Endometrial microvascular endothelial cells (primary cell): ENCODE results near the gene LPO. TPM values are rescaled to one million over a fixed set of nuclear protein-coding genes. Genes with fewer than 3 reads are reported as not detected.

Source experiments
- in situ Hi-C: cut with HindIII; loops from 2 replicates; pipeline ENCODE4 v1.10.0; 2017; ENCODE audit warnings: low sequenced_read_pairs, low pct_unique_long_range_greater_than_20kb; ENCODE audit errors: inconsistent ontology term
- total RNA-seq: library from RNA; depleted of rRNA; stranded (reverse); fragments of >200 nt; gene quantifications from one replicate; pipeline ENCODE4 v1.2.3, GENCODE V29; 2015; ENCODE audit errors: inconsistent ontology term

LPO gene
- total RNA-seq, 1 donor from 2014 or later, result not detected

DNA sequence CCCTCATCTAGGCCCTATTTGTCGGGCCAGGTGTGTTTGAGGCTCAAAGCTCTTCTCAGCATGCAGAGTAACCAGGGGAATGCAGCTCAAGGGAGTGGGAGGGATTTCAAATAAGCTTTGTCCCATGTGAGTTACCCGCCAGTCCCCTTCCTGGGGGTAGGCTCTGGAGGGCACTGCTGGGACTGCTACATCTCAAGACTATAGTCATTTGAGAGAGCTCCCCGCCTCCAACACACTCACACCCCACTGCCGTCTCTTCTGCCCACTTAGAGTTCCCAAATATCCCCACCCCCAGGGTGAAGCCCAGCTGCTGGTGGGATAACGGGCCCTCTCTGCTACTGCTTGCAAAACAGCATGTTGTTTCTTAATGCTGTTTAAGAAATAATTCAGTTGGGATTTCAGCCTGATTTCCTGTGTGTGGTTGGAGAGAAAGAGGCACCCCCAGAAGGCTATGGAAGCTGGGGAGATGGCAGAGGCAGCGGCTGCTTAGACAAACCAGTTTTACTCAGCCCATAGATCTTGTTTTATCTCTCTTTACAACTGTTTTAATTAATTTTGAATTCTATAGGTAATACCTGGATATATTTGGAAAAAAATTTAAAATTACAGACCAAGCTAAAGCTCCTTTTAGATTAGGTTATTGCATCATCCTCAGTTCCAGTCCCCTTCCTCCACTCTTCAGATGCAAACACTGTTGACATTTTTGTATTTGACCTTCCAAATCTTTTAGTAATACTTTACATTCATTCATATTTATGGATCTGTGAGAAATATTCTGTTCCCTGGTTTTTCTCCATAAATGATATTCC, 46.4 kb downstream of the LPO start:
- in situ Hi-C loops, result no loop called here

DNA sequence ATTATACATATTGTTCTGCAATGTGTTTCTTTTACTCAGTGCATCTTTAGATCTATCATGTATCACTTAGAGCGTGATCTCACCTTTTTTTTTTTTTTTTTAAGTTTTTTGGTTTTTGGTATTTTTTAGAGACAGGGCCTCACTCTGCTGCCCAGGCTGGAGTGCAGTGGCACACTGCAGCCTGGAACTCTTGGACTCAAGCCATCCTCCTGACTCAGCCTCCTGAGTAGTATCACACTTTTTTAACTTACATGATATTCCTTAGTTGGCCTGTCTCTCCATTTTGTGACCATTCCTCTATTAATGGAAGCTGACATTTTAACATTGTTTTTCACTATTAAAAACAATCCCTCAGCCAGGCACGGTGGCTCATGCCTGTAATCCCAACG, 47.0 kb downstream of the LPO start:
- in situ Hi-C loops, result no loop called here

GRCh38 chr17:58289869-58290268, 51.5 kb downstream of the LPO start:
- in situ Hi-C loops, result no loop called here

- in situ Hi-C loops, result no loop called here
These were observed 52.9 kb downstream of the LPO start for GRCh38 chr17:58291246-58291645.

GRCh38 chr17:58294034-58294433, 55.6 kb downstream of the LPO start:
- in situ Hi-C loops, result no loop called here

DNA sequence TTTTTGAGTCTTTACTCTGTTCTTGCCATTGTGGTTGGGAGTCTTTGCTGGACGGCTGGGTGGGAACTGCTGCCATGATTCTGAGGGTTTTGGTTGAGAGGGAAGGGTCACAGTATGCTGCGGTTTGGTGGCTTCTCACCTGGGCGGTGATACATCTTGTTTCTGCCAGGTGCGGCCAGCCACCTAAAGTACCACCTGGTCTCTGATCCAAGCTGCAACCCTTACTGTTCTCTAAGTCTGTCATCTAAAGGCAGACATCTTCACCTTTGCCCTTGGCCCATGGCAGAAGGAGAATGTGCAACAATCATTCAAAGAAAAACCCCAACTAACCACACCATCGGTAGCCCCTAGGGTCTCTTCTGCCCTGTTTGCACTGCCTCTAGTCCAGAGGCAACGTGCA, 62.0 kb downstream of the LPO start:
- in situ Hi-C loops, result no loop called here

- in situ Hi-C loops, result no loop called here
These were observed 63.2 kb downstream of the LPO start for GRCh38 chr17:58301504-58302150.

GRCh38 chr17:58302171-58302918, 64.0 kb downstream of the LPO start:
- in situ Hi-C loops, result no loop called here

- in situ Hi-C loops, result no loop called here
These were observed 64.7 kb downstream of the LPO start for GRCh38 chr17:58302919-58303585.

- in situ Hi-C loops, result no loop called here
These were observed 65.8 kb downstream of the LPO start for GRCh38 chr17:58303971-58304749.

DNA sequence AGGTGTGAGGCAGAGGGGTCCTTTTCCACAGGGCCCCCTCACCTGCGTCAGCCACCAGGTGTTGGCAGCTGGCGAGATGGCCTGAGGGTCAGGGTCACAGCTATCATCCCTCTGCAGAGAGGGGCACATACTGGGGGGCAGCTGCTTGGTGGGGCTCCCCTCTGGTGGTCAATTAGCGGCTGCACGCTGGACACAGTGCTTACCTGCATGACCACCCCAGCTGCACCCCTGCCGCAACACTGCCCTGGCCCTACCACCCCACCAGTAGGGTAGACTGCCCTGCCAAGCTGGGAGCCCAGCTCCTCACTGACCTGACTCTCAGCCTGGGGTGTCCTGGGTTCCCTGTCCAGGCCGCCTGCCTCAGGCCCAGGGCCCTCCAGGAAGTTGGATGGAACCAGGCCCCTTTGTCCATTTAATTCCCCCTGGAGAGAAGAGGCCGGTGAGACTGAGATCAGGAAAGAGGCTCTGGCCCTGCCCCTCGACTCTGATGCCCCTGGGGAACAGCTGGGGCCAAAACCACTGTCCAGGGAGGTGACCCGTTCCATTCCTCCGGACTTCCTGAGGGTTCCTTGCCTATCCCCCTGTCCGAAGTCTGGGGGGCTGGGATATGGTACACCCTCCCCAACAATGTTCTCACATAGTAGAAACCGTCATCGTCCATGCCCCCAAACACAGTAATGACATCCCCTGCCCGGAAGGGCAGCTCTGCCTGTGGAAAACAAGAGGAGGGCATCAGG, 66.5 kb downstream of the LPO start:
- in situ Hi-C loops, result no loop called here

DNA sequence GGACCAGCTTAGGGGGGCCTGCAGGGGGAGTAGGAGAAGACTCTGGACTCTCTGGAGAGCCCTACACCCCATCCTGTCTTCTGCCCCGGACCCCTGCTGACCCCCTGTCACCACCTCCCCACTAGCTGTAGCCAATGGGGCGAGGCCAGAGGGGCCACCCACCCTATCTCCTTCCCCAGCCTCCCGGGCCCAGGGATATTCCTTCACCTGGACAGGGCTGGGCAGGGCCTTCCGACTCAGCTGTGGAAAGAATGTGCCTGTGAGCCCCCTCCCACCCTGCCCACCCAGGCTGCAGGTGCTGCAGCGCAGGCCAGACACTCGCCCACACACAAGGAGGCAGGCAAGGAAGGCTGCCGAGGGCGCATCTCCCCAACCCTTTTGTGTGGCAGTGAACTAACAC, 67.2 kb downstream of the LPO start:
- in situ Hi-C loops, result no loop called here

DNA sequence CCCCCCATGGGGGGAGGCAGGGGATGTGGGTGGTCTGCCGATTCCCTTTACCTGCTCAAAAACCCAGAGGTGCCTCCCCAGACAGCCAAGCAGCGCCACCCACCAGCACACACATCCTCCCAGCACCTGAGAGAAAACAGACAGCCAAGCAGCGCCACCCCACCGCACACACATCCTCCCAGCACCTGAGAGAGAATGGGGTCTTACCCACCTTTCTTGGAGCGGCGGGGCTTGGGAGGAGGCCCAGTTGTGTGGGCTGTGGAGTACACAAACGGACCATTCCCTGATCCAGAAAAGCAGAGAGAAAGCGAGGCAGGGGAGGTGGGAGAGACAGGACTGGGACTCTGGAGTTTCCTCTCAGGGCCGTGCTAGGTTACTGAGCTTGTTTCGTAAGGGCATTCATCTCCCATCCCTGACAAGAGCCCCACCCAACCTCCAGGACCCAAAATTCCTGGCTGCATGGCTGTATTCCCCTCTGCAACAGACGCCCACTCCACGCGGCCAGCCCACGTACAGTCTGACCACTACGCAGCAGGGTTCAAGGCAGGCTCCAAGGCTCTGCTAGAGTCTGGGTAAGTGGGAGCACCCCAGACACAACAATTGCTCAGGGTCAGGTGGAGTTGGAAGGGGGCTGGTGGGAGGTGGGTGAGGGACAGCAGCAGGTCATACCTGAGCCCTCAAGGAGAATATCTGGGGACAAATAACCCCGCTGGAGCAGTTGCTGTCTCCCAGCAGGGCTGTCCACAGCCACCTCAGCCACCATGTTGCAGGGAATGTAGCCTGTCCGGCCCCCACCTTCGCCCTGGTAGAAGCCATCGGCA, 68.0 kb downstream of the LPO start:
- in situ Hi-C loops, result no loop called here

- in situ Hi-C loops, result no loop called here
These were observed 69.2 kb downstream of the LPO start for GRCh38 chr17:58307468-58308172.

- in situ Hi-C loops, result no loop called here
These were observed 70.0 kb downstream of the LPO start for GRCh38 chr17:58308173-58308984.
